DND-41 (cell line): Measurements from ENCODE around the gene TM9SF4.

Source experiments
- ATAC-seq: fragments of 200-7000 bp; cut with Tn5 transposase; 3 replicates; pipeline ENCODE4 v1.9.1; 2021; ENCODE audit warnings: low read depth; ENCODE audit not compliant: insufficient read depth
- DNase-seq: peaks from one replicate; pipeline ENCODE4 v3.0.0-alpha.2; 2020
- H2AFZ ChIP-seq: 2 replicates; pipeline ENCODE4 v1.6.0; 2012; ENCODE audit warnings: low read depth, low read length
- H3K27ac ChIP-seq: 2 replicates; pipeline ENCODE4 v1.5.1; 2012; ENCODE audit warnings: low read length, inconsistent platforms
- H3K27me3 ChIP-seq: fragments of 200-600 bp; sonication (generic); 2 replicates; pipeline ENCODE4 v1.6.0; 2012; ENCODE audit warnings: low read length, mild to moderate bottlenecking, inconsistent platforms; ENCODE audit not compliant: insufficient read depth, poor library complexity
- H3K36me3 ChIP-seq: 2 replicates; pipeline ENCODE4 v1.5.1; 2012; ENCODE audit warnings: low read length, inconsistent platforms; ENCODE audit not compliant: insufficient read depth
- H3K4me1 ChIP-seq: 2 replicates; pipeline ENCODE4 v1.5.1; 2012; ENCODE audit warnings: mild to moderate bottlenecking, low read length; ENCODE audit not compliant: insufficient read depth
- H3K4me2 ChIP-seq: 2 replicates; pipeline ENCODE4 v1.6.0; 2012; ENCODE audit warnings: mild to moderate bottlenecking, moderate library complexity, low read length, inconsistent platforms; ENCODE audit not compliant: insufficient read depth
- H3K4me3 ChIP-seq, 2 experiments: fragments of 200-600 bp in 1 of 2; shearing (Covaris generic) in 1 of 2; 2 replicates each; pipeline ENCODE4 v1.5.1; 2012 to 2016; ENCODE audit warnings: inconsistent platforms in 2 of 2, low read length in 2 of 2, mild to moderate bottlenecking in 2 of 2, low read depth in 1 of 2, moderate library complexity in 1 of 2
- H3K79me2 ChIP-seq: 2 replicates; pipeline ENCODE4 v1.6.0; 2012; ENCODE audit warnings: low read length, inconsistent platforms; ENCODE audit not compliant: insufficient read depth
- H3K9ac ChIP-seq: 2 replicates; pipeline ENCODE4 v1.6.0; 2012; ENCODE audit warnings: low read depth, mild to moderate bottlenecking, inconsistent platforms, low read length, moderate library complexity
- H3K9me3 ChIP-seq: 2 replicates; pipeline ENCODE4 v1.5.1; 2012; ENCODE audit warnings: low read length, moderate library complexity, mild to moderate bottlenecking, inconsistent platforms; ENCODE audit not compliant: insufficient read depth, severe bottlenecking
- H4K20me1 ChIP-seq: 2 replicates; pipeline ENCODE4 v1.6.0; 2012; ENCODE audit warnings: low read length; ENCODE audit not compliant: insufficient read depth
- EZH2 ChIP-seq: IDR thresholded peaks from 3 replicates; pipeline ENCODE4 v1.6.1; 2012; ENCODE audit warnings: borderline replicate concordance, low read depth, mild to moderate bottlenecking, moderate library complexity, low read length, inconsistent platforms; ENCODE audit not compliant: severe bottlenecking
- TF ChIP-seq, protein P1 (sequence below): IDR thresholded peaks from 2 replicates; pipeline ENCODE4 v1.5.1; 2012; ENCODE audit warnings: borderline replicate concordance, low read length, moderate library complexity, mild to moderate bottlenecking; ENCODE audit not compliant: poor library complexity, severe bottlenecking; ENCODE audit errors: extremely low read depth

TM9SF4 gene

GRCh38 chr20:32209850-32210605 is 100.5 kb downstream of the TM9SF4 start:
- Histone ChIP-seq H4K20me1 (peaks cover 15% of the 10 kb centered on the region), H3K27ac (no peak overlapping the region), H3K4me1 (peaks cover 46% of the 10 kb centered on the region), H3K4me2 (peak overlapping the region; percentile 76; the same call in 1 of the 2 replicates), H2AFZ (no peak overlapping the region), H3K9ac (peak overlapping the region; percentile 94; the same call in 1 of the 2 replicates), H3K36me3 (peaks cover 54% of the 10 kb centered on the region), H3K79me2 (peaks cover 71% of the 10 kb centered on the region), H3K9me3 (no peaks in the 10 kb centered on the region), H3K27me3 (no peaks in the 10 kb centered on the region), H3K4me3 (no peak overlapping the region)
- ATAC-seq (no peak), DNase-seq (no peak)
- TF ChIP-seq EZH2: no peak

- Histone ChIP-seq H3K27ac (no peak overlapping the region), H3K36me3 (peaks cover 84% of the 10 kb centered on the region), H2AFZ (no peak overlapping the region), H4K20me1 (no peaks in the 10 kb centered on the region), H3K4me1 (peaks cover 18% of the 10 kb centered on the region), H3K79me2 (peaks cover 33% of the 10 kb centered on the region), H3K4me3 (no peak overlapping the region), H3K27me3 (no peaks in the 10 kb centered on the region), H3K9me3 (no peaks in the 10 kb centered on the region), H3K9ac (no peak overlapping the region), H3K4me2 (no peak overlapping the region)
- no peak for DNase-seq
- no peak for ATAC-seq
- no peak for TF ChIP-seq EZH2
- TF ChIP-seq, protein P1, sequence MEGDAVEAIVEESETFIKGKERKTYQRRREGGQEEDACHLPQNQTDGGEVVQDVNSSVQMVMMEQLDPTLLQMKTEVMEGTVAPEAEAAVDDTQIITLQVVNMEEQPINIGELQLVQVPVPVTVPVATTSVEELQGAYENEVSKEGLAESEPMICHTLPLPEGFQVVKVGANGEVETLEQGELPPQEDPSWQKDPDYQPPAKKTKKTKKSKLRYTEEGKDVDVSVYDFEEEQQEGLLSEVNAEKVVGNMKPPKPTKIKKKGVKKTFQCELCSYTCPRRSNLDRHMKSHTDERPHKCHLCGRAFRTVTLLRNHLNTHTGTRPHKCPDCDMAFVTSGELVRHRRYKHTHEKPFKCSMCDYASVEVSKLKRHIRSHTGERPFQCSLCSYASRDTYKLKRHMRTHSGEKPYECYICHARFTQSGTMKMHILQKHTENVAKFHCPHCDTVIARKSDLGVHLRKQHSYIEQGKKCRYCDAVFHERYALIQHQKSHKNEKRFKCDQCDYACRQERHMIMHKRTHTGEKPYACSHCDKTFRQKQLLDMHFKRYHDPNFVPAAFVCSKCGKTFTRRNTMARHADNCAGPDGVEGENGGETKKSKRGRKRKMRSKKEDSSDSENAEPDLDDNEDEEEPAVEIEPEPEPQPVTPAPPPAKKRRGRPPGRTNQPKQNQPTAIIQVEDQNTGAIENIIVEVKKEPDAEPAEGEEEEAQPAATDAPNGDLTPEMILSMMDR: no peak
Measured at GRCh38 chr20:32213870-32214269, 104.4 kb downstream of the TM9SF4 start.

DNA sequence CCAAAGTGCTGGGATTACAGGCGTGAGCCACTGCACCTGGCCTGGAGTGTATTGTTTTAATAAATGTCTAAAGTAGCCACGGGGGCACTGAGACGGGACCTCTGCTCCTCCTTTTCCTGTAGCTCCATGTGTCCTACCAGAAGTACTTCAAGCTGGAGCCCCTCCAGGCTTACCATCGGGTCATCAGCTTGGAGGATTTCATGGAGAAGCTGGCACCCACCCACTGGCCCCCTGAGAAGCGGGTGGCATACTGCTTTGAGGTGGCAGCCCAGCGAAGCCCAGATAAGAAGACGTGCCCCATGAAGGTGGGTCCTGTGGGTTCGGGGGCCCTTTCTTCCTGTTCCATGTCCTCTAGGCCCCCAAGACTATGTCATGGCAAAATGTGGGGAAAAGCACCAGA is 105.6 kb downstream of the TM9SF4 start:
- DNase-seq (no peak), ATAC-seq (no peak)
- Histone ChIP-seq H3K36me3 (peaks cover 85% of the 10 kb centered on the region), H3K4me3 (no peak overlapping the region), H3K27ac (no peak overlapping the region), H3K4me1 (peaks cover 5% of the 10 kb centered on the region), H3K9me3 (no peaks in the 10 kb centered on the region), H3K27me3 (no peaks in the 10 kb centered on the region), H3K9ac (no peak overlapping the region), H2AFZ (no peak overlapping the region), H3K79me2 (peaks cover 21% of the 10 kb centered on the region), H3K4me2 (no peak overlapping the region), H4K20me1 (no peaks in the 10 kb centered on the region)
- TF ChIP-seq, protein P1: no peak
- no peak for TF ChIP-seq EZH2

- Histone ChIP-seq H2AFZ (no peak overlapping the region), H3K4me1 (no peaks in the 10 kb centered on the region; the same call in 1 of the 2 replicates), H3K9ac (no peak overlapping the region), H3K27me3 (no peaks in the 10 kb centered on the region), H3K4me3 (no peak overlapping the region), H3K27ac (no peak overlapping the region), H3K79me2 (peaks cover 15% of the 10 kb centered on the region), H3K36me3 (peaks cover 83% of the 10 kb centered on the region), H3K4me2 (no peak overlapping the region), H3K9me3 (no peaks in the 10 kb centered on the region), H4K20me1 (no peaks in the 10 kb centered on the region)
- ATAC-seq: no peak
- DNase-seq: no peak
- TF ChIP-seq, protein P1: no peak
- no peak for TF ChIP-seq EZH2
Measured at GRCh38 chr20:32215729-32216128, 106.2 kb downstream of the TM9SF4 start.
